ENCODE data around the gene YKT6. TPM values are rescaled to one million over a fixed set of nuclear protein-coding genes. Genes with fewer than 3 reads are reported as not detected.
"Not testable (repeated sequence)": the region's sequence is repeated elsewhere in the genome, so short reads cannot be mapped to it uniquely, and the experiment has no call there.

Gene YKT6
- polyA plus RNA-seq, 1 donor (not counting 4 experiments of a cell fraction or from before 2014, with no cell fraction given) = 148 TPM

DNA sequence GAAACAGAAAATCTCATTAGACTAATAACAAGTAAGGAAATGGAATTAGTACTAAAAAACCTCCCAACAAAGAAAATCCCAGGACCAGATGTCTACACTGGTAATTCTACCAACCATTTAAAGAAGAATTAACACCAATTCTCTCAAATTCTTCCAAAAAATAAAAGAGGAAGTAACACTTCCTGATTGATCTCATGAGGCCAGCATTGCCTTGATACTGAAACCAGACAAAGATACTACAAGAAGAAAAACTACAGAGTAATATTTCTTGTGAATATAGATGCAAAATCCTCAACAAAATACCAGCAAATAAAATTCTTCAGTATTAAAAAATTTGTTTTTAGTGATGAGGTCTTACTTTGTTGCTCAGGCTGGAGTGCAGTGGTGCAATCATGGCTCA is 32.9 kb upstream of the YKT6 start:
- Histone ChIP-seq H3K27me3 (ENCODE audit: control insufficient read depth, extremely low read depth, insufficient read depth, low read length) (no peaks in the 10 kb centered on the region), H3K4me1 (ENCODE audit: control insufficient read depth, extremely low read depth, insufficient read depth, low read length) (peaks cover 10% of the 10 kb centered on the region), H3K79me2 (ENCODE audit: control insufficient read depth, insufficient read depth, low read length) (no peaks in the 10 kb centered on the region), H3K9me1 (ENCODE audit: control insufficient read depth, extremely low read depth, insufficient read depth, low read length) (no peaks in the 10 kb centered on the region), H3K9ac (ENCODE audit: control insufficient read depth, extremely low read depth, insufficient read depth, low read length) (no peak overlapping the region), H3K4me3 (ENCODE audit: control insufficient read depth in 2 of 3, extremely low read depth in 1 of 3, insufficient read depth in 2 of 3, low read depth in 1 of 3, low read length in 3 of 3) (no peak overlapping the region), H4K20me1 (ENCODE audit: control insufficient read depth, extremely low read depth, insufficient read depth, low read length) (no peaks in the 10 kb centered on the region), H3K4me2 (ENCODE audit: control insufficient read depth, extremely low read depth, insufficient read depth, low read depth, low read length) (no peak overlapping the region), H2AFZ (ENCODE audit: control insufficient read depth, low read length) (no peak overlapping the region), H3K36me3 (ENCODE audit: control insufficient read depth in 2 of 2, extremely low read depth in 1 of 2, insufficient read depth in 2 of 2, low read length in 2 of 2) (no peaks in the 10 kb centered on the region), H3K9me3 (ENCODE audit: control insufficient read depth, low read depth, low read length) (no peaks in the 10 kb centered on the region), H3K27ac (ENCODE audit: control insufficient read depth, insufficient read depth, low read length) (no peak overlapping the region)
- TF ChIP-seq CTCF (optimal IDR thresholded peaks at IDR 0.05 in 1 of 3, IDR thresholded peaks at IDR 0.05 in 1 of 3, conservative IDR thresholded peaks at IDR 0.05 in 1 of 3; ENCODE audit: extremely low read depth in 1 of 3, insufficient read depth in 2 of 3, low read length in 3 of 3) = no peak
- TF ChIP-seq EZH2 (IDR thresholded peaks at IDR 0.05; ENCODE audit: low read length) = no peak
- dilution Hi-C loops (cut with MboI; ENCODE audit: extremely low pct_ligation_motif_present, low sequenced_read_pairs) = no loop called here
- FAIRE-seq = no peak
- no peak for DNase-seq (ENCODE audit: low read depth, low spot score)

DNA sequence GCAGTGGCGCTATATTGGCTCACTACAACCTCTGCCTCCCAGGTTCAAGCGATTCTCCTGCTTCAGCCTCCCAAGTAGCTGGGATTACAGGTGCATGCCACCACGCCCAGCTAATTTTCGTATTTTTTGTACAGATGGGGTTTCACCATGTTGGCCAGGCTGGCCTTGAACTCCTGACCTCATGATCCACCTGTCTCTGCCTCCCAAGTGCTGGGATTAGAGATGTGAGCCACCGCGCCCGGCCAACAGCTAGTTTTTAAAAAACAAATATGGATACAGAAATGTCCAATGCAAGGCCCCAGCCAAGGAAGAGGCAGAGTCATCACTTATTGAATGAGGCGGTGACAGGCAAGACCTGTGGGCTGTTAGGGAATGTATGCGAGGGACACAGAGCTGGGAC is 28.9 kb upstream of the YKT6 start:
- H3K27me3 ChIP-seq (ENCODE audit: control insufficient read depth, extremely low read depth, insufficient read depth, low read length); H3K9me3 ChIP-seq (ENCODE audit: control insufficient read depth, low read depth, low read length); H3K4me2 ChIP-seq (ENCODE audit: control insufficient read depth, extremely low read depth, insufficient read depth, low read depth, low read length); dilution Hi-C loops (cut with MboI; ENCODE audit: extremely low pct_ligation_motif_present, low sequenced_read_pairs); H3K4me3 ChIP-seq (ENCODE audit: control insufficient read depth in 2 of 3, extremely low read depth in 1 of 3, insufficient read depth in 2 of 3, low read depth in 1 of 3, low read length in 3 of 3); FAIRE-seq; H3K4me1 ChIP-seq (ENCODE audit: control insufficient read depth, extremely low read depth, insufficient read depth, low read length); H3K36me3 ChIP-seq (ENCODE audit: control insufficient read depth in 2 of 2, extremely low read depth in 1 of 2, insufficient read depth in 2 of 2, low read length in 2 of 2); H3K9ac ChIP-seq (ENCODE audit: control insufficient read depth, extremely low read depth, insufficient read depth, low read length); H3K27ac ChIP-seq (ENCODE audit: control insufficient read depth, insufficient read depth, low read length); H4K20me1 ChIP-seq (ENCODE audit: control insufficient read depth, extremely low read depth, insufficient read depth, low read length); H2AFZ ChIP-seq (ENCODE audit: control insufficient read depth, low read length); DNase-seq (ENCODE audit: low read depth, low spot score); H3K9me1 ChIP-seq (ENCODE audit: control insufficient read depth, extremely low read depth, insufficient read depth, low read length); H3K79me2 ChIP-seq (ENCODE audit: control insufficient read depth, insufficient read depth, low read length): not testable (repeated sequence)

DNA sequence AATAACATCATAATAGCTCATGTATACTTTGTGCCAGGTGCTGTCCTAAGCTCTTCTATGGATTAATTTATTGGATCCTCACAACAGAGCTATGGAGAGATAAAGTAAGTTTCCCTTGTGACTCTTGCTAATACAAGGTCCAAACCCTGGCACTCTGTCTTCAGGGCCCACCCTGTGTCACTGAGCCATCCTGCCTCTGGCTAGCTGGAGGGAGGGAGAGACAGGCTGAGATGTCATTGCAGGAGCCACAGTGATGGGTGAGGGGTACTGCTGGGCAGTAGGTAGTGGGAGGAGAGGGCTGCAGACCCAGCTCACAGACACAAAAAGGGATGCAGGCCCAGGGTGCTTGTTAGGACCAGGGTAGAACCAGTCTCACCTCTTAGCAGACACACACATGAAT is 28.4 kb upstream of the YKT6 start:
- Histone ChIP-seq H4K20me1 (ENCODE audit: control insufficient read depth, extremely low read depth, insufficient read depth, low read length) (no peaks in the 10 kb centered on the region), H3K9me3 (ENCODE audit: control insufficient read depth, low read depth, low read length) (no peaks in the 10 kb centered on the region), H3K4me2 (ENCODE audit: control insufficient read depth, extremely low read depth, insufficient read depth, low read depth, low read length) (no peak overlapping the region), H3K4me3 (ENCODE audit: control insufficient read depth in 2 of 3, extremely low read depth in 1 of 3, insufficient read depth in 2 of 3, low read depth in 1 of 3, low read length in 3 of 3) (no peak overlapping the region), H3K27me3 (ENCODE audit: control insufficient read depth, extremely low read depth, insufficient read depth, low read length) (peaks cover 3% of the 10 kb centered on the region), H2AFZ (ENCODE audit: control insufficient read depth, low read length) (no peak overlapping the region), H3K79me2 (ENCODE audit: control insufficient read depth, insufficient read depth, low read length) (no peaks in the 10 kb centered on the region), H3K9me1 (ENCODE audit: control insufficient read depth, extremely low read depth, insufficient read depth, low read length) (no peaks in the 10 kb centered on the region), H3K4me1 (ENCODE audit: control insufficient read depth, extremely low read depth, insufficient read depth, low read length) (no peaks in the 10 kb centered on the region), H3K27ac (ENCODE audit: control insufficient read depth, insufficient read depth, low read length) (no peak overlapping the region), H3K36me3 (ENCODE audit: control insufficient read depth in 2 of 2, extremely low read depth in 1 of 2, insufficient read depth in 2 of 2, low read length in 2 of 2) (no peaks in the 10 kb centered on the region), H3K9ac (ENCODE audit: control insufficient read depth, extremely low read depth, insufficient read depth, low read length) (no peak overlapping the region)
- FAIRE-seq (no peak), DNase-seq (ENCODE audit: low read depth, low spot score) (no peak)
- TF ChIP-seq EZH2 (IDR thresholded peaks at IDR 0.05; ENCODE audit: low read length) (no peak), CTCF (optimal IDR thresholded peaks at IDR 0.05 in 1 of 3, IDR thresholded peaks at IDR 0.05 in 1 of 3, conservative IDR thresholded peaks at IDR 0.05 in 1 of 3; ENCODE audit: extremely low read depth in 1 of 3, insufficient read depth in 2 of 3, low read length in 3 of 3) (no peak)
- dilution Hi-C loops (cut with MboI; ENCODE audit: extremely low pct_ligation_motif_present, low sequenced_read_pairs) = no loop called here

Measured in keratinocyte (primary cell).